ENCODE results near the gene MS4A10.

The MS4A10 gene

DNA sequence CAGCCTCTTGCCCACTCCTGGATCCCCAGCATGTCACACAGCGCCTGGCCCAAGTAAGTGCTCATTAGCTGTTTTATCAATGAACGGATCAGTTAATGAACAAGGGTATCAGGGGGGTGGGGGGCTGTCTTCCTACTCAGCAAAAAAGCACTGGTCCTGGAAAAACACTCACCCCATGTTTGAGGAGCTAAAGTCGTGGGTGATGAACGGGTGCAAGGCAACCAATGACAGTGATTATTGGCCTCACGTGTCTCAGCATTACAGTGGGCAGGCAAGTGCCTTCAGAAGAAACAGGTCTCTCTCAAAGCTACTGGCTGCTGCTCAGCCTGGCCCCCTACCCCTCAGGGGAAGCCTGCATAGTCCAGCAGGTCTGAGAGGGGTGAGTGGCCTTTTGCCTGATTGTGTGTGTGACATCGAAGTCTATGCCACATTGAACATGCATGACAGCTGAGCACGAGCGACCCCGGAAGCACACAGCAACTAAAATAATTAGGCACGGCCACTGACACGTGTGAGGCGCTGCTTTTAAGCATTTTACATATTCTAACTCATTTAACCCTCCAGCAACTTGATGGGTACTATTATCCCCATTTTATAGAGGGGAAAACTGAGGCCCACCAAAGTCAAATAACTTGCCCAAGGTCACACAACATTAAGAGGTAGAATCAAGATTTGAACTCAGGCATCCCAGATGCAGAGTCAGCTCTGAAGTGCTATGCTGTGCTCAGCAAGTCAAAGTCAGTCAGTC, 2.6 kb upstream of the MS4A10 start:
- TF ChIP-seq CEBPB (IDR thresholded peaks at IDR 0.05) = no peak
- TF ChIP-seq CREB1 (IDR thresholded peaks at IDR 0.05; ENCODE audit: low read depth) = no peak
- no peak for TF ChIP-seq EGR1 (IDR thresholded peaks at IDR 0.05)

DNA sequence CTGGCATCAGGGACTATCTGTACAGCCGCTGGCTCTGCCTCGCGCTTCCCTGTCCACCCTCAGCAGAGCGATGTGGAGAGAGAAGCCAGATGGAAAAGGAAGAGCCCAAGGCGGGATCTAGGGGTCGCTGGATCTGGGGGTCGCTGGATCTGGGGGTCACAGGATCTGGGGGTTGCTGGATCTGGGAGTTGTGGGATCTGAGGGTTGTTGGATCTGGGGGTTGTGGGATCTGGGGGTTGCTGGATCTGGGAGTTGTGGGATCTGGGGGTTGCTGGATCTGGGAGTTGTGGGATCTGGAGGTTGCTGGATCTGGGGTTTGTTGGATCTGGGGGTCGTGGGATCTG, 2.0 kb upstream of the MS4A10 start:
- no peak for TF ChIP-seq NFIC (IDR thresholded peaks at IDR 0.05)
- no peak for TF ChIP-seq EGR1 (IDR thresholded peaks at IDR 0.05)
- no peak for TF ChIP-seq TEAD4 (IDR thresholded peaks at IDR 0.05)
- TF ChIP-seq FOXM1 (IDR thresholded peaks at IDR 0.05; ENCODE audit: borderline replicate concordance, low read depth) = no peak
- TF ChIP-seq, protein P1, sequence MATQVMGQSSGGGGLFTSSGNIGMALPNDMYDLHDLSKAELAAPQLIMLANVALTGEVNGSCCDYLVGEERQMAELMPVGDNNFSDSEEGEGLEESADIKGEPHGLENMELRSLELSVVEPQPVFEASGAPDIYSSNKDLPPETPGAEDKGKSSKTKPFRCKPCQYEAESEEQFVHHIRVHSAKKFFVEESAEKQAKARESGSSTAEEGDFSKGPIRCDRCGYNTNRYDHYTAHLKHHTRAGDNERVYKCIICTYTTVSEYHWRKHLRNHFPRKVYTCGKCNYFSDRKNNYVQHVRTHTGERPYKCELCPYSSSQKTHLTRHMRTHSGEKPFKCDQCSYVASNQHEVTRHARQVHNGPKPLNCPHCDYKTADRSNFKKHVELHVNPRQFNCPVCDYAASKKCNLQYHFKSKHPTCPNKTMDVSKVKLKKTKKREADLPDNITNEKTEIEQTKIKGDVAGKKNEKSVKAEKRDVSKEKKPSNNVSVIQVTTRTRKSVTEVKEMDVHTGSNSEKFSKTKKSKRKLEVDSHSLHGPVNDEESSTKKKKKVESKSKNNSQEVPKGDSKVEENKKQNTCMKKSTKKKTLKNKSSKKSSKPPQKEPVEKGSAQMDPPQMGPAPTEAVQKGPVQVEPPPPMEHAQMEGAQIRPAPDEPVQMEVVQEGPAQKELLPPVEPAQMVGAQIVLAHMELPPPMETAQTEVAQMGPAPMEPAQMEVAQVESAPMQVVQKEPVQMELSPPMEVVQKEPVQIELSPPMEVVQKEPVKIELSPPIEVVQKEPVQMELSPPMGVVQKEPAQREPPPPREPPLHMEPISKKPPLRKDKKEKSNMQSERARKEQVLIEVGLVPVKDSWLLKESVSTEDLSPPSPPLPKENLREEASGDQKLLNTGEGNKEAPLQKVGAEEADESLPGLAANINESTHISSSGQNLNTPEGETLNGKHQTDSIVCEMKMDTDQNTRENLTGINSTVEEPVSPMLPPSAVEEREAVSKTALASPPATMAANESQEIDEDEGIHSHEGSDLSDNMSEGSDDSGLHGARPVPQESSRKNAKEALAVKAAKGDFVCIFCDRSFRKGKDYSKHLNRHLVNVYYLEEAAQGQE (IDR thresholded peaks at IDR 0.05; ENCODE audit: low read depth) = no peak
- no peak for TF ChIP-seq CREB1 (IDR thresholded peaks at IDR 0.05; ENCODE audit: low read depth)
- no peak for TF ChIP-seq CEBPB (IDR thresholded peaks at IDR 0.05)
- TF ChIP-seq, protein P2, sequence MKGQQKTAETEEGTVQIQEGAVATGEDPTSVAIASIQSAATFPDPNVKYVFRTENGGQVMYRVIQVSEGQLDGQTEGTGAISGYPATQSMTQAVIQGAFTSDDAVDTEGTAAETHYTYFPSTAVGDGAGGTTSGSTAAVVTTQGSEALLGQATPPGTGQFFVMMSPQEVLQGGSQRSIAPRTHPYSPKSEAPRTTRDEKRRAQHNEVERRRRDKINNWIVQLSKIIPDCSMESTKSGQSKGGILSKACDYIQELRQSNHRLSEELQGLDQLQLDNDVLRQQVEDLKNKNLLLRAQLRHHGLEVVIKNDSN (IDR thresholded peaks at IDR 0.05) = no peak
- TF ChIP-seq EP300 (IDR thresholded peaks at IDR 0.05; ENCODE audit: borderline replicate concordance) = no peak

DNA sequence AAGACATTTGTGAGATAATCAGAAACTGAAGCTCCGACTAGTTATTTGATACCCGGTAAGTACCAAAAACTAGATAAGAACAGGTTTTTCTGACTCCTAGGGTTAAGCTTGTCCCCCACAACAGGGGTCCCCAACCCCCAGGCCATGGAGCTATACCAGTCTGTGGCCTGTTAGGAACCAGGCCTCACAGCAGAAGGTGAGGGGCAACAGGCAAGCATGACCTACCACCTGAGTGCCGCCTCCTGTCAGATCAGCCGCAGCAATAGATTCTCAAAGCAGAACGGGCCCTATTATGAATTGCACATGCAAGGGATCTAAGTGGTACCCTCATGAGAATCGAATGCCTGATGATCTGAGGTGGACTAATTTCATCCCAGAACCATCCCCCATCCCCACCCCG, 1.2 kb upstream of the MS4A10 start:
- TF ChIP-seq FOXM1 (IDR thresholded peaks at IDR 0.05; ENCODE audit: borderline replicate concordance, low read depth) (no peak), TEAD4 (IDR thresholded peaks at IDR 0.05) (no peak), NFIC (IDR thresholded peaks at IDR 0.05) (no peak), TCF12 (IDR thresholded peaks at IDR 0.05; ENCODE audit: low read depth) (no peak), EGR1 (IDR thresholded peaks at IDR 0.05) (no peak), CEBPB (IDR thresholded peaks at IDR 0.05) (no peak), EP300 (IDR thresholded peaks at IDR 0.05; ENCODE audit: borderline replicate concordance) (no peak), YY1 (IDR thresholded peaks at IDR 0.05; ENCODE audit: low read depth) (no peak), ZBTB7A (IDR thresholded peaks at IDR 0.05; ENCODE audit: low read depth) (no peak)
- TF ChIP-seq, protein P1 (IDR thresholded peaks at IDR 0.05; ENCODE audit: low read depth) = no peak
- TF ChIP-seq, protein P3, sequence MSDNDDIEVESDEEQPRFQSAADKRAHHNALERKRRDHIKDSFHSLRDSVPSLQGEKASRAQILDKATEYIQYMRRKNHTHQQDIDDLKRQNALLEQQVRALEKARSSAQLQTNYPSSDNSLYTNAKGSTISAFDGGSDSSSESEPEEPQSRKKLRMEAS (IDR thresholded peaks at IDR 0.05) = no peak
- TF ChIP-seq, protein P2 (IDR thresholded peaks at IDR 0.05) = no peak

DNA sequence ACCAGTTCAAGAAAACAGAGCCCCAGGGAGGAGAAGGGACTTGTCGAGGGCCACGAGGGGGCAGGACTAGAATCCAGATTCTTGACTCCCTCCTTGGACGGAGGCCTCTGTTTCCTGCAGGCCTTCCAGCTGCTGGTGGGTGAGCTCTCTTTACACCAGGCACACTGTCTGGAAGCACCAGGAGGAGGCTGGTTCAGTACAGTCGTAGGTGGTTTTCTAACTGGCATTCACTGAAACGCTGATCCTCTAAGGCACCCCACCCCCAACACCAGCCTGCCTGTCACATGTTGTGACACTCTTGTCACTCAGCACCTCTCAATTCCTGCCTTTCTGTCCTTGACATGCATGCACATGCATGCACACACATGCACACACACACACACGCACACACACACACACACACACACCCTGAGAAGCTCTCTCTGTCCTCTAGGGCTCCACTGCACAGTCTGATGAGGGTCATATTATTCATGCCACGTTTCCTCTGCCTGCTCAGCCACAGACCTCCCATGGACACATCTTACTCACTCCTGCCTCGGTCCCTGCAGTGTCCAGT, 751 bp downstream of the MS4A10 start:
- TF ChIP-seq YY1 (IDR thresholded peaks at IDR 0.05; ENCODE audit: low read depth) (no peak), CREB1 (IDR thresholded peaks at IDR 0.05; ENCODE audit: low read depth) (no peak), TEAD4 (IDR thresholded peaks at IDR 0.05) (no peak), TCF12 (IDR thresholded peaks at IDR 0.05; ENCODE audit: low read depth) (no peak), NFIC (IDR thresholded peaks at IDR 0.05) (no peak), EP300 (IDR thresholded peaks at IDR 0.05; ENCODE audit: borderline replicate concordance) (no peak), CEBPB (IDR thresholded peaks at IDR 0.05) (no peak)
- TF ChIP-seq, protein P2 (IDR thresholded peaks at IDR 0.05) = no peak
- TF ChIP-seq, protein P3 (IDR thresholded peaks at IDR 0.05) = no peak

DNA sequence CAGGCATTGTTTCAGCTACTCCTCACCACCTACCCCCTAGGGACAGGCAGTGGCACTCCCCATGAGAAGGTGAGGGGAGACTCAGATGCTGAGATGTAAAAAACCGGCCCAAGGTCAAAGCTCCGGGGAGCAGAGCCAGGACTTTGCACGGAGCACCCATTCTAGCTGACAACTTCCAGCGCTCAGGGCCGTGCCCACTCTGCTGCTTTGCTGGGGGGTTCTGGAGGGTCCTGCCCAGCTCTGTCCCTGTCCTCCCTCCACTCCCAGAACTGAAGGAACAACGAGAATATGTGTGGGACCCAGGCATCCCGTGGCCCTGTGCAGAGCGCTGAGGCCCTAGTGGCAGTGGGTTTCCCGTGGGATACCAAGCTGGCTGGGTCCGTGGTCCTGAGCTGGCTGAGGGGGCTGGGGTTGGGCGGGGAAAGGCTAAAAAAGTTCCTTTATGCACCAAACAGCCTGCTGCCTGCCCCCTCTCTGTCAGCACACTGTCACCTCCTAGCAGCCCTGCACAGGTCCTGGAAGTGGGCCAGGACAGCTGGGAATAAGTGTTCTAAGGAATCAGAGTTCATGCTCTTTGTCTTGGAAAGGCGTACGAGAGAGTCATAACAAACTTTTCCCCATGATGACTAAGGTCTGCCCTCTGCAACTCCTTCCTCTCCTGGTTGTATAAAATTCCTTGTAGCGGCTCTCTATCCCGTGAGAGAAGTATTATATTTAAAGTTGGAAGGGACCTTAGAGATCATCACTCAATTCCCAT, 1.9 kb downstream of the MS4A10 start:
- no peak for TF ChIP-seq FOXM1 (IDR thresholded peaks at IDR 0.05; ENCODE audit: borderline replicate concordance, low read depth)
- TF ChIP-seq RAD21 (IDR thresholded peaks at IDR 0.05; ENCODE audit: low read depth) = no peak
- TF ChIP-seq YY1 (IDR thresholded peaks at IDR 0.05; ENCODE audit: low read depth) = no peak
- TF ChIP-seq, protein P1 (IDR thresholded peaks at IDR 0.05; ENCODE audit: low read depth) = no peak
- no peak for TF ChIP-seq EGR1 (IDR thresholded peaks at IDR 0.05)
- TF ChIP-seq NFIC (IDR thresholded peaks at IDR 0.05) = no peak
- no peak for TF ChIP-seq EP300 (IDR thresholded peaks at IDR 0.05; ENCODE audit: borderline replicate concordance)
- TF ChIP-seq ZBTB7A (IDR thresholded peaks at IDR 0.05; ENCODE audit: low read depth) = no peak
- TF ChIP-seq, protein P2 (IDR thresholded peaks at IDR 0.05) = no peak
- TF ChIP-seq CREB1 (IDR thresholded peaks at IDR 0.05; ENCODE audit: low read depth) = no peak
- no peak for TF ChIP-seq TCF12 (IDR thresholded peaks at IDR 0.05; ENCODE audit: low read depth)
- TF ChIP-seq CEBPB (IDR thresholded peaks at IDR 0.05) = no peak
- TF ChIP-seq, protein P3 (IDR thresholded peaks at IDR 0.05) = no peak
- no peak for TF ChIP-seq TEAD4 (IDR thresholded peaks at IDR 0.05)
- no peak for TF ChIP-seq TAF1 (IDR thresholded peaks at IDR 0.05; ENCODE audit: low read depth)
